Inflammatory macrophage (primary cell): ENCODE data around the gene MYO16.
A peak's percentile ranks its signal among the peaks of the same experiment; 100 is the strongest.
"Not testable (repeated sequence)": the region's sequence is repeated elsewhere in the genome, so short reads cannot be mapped to it uniquely, and the experiment has no call there.

Source experiments
- DNase-seq, 2 donors: peaks; one replicate each; pipeline ENCODE4 v3.0.0-alpha.2; 2020 to 2022

Gene MYO16

DNA sequence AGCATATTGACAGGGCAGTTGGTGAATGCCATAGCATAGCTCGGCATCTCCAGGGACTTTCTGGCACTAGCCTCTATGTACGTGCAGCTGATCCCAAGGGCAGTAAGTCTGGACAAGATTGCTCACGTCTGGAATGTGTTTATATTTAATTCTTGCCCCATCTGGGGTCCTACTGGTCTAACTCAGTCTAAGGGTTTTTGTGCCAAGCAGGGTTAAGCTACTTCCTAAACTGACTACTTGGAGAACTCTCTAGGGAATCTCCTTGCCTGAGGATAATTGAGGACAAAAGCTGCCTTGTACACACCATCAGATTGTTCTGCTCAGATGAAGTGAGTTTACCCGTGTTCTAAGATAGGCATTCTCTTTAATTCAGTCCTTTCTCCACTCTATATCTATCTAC, 358.1 kb downstream of the MYO16 start:
- no peak for DNase-seq

DNA sequence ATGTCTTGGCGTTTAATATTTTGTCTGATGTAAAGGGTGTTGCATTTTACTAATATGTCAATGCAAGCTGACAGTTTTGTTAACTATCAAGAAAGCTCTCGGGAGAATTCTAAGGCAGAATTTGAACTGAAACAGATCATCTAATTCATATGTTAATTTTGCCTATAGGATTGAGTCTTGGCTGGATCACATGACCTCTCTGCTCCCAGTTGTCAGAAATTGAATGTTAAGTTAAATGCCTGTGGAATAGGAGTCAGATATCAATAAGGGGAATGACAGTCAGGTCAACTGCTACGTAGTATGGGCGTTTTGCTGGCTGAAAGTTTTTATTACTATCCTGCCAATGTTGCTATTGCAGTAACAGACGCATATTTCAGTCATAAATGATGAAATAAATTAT, 358.5 kb downstream of the MYO16 start:
- DNase-seq, result no peak

DNA sequence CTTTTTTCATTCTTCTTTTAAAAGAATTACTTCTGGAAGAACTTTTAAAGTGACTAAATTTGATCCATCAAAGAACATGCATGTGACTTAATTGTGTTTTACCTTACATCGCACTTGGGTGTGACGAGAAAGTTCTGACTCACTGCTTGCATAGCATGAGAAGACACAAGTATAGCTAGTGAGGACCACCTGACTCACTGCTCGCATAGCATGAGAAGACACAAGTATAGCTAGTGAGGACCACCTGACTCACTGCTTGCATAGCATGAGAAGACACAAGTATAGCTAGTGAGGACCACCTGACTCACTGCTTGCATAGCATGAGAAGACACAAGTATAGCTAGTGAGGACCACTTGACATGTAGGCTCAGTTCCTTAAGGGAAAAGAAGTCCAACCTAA, 362.0 kb downstream of the MYO16 start:
- DNase-seq, result not testable (repeated sequence)

GRCh38 chr13:108993346-108993745, 363.9 kb downstream of the MYO16 start:
- peak in 1 of 2 donors; percentile 4 for DNase-seq

DNA sequence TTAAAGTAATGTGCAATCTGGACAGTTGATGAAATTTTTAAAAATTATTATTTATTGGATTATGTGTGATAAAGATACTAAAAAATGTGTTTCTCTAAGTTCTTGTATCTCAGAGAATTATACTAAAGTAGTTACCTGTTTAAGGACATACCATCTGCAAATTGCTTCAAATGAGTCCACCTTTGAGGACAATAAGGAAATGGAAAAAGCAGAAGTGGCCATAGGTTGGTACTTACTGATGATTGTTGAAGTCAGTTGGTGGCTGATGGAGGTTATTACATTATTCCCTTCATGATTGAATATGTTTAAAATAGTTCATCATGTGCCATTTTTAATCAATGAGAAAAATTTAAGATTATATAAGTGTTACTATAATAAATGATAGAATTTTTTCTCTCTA, 367.0 kb downstream of the MYO16 start:
- no peak for DNase-seq

DNA sequence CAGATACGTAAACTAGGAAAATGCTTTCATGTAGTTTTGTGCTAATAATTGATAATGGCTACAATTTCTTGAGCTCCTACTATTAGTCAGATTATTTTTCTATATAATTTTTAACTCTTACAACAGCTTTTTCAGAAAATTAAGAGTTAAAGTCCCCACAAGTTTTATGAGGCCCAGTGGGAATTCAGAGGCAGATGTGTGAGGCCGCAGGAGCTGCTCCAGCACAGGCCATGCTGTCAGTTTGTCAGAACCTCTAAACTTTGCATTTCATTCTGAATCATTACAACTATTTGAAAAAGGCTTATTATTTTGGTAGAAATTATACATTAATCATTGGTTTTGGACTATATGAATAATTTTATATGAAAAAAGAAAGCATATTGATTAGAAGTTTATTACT, 370.8 kb downstream of the MYO16 start:
- DNase-seq, result no peak

GRCh38 chr13:109002934-109003333, 373.5 kb downstream of the MYO16 start:
- no peak for DNase-seq

- DNase-seq, result no peak
These were observed 378.5 kb downstream of the MYO16 start for GRCh38 chr13:109007946-109008345.

DNA sequence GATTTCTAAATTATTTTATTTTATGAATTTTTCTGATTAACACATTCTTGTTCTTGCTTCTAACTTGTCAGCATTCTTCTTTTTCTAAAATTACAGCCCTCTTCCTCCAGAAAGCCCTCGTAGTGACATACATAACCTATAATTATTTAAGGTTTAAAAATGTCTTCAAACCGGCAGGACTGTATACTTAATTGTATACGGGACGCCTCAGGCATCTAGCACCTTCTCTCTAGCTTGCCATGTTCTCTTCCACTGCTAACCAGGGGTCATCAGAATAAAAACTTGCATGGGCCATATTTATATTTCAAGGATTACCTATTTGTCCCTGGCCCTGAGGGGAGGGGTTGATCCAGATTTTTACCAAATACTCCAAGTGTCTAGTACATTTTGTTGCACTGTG, 380.3 kb downstream of the MYO16 start:
- DNase-seq, result no peak

DNA sequence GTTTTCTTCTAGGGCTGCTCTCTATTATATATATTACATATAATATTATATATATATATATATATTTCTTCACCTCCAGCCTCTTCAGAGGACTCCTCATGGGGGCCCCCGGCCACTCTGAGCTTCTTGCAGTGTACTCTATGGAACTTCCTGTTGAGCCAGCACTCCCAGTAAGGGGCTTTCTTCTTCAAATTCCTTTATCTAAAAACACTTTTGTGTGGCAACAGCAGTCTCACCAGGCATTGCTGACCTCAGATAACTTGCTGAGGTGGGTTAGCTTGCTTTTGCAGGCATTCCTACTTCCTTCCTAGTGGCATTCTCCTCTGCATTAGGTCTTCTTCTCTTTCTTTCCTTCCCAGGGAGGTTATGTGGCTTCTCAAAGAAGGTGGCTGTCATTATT, 381.5 kb downstream of the MYO16 start:
- DNase-seq, result no peak

- no peak for DNase-seq
These were observed 382.7 kb downstream of the MYO16 start for GRCh38 chr13:109012115-109012514.

- no peak for DNase-seq
These were observed 392.1 kb downstream of the MYO16 start for GRCh38 chr13:109021558-109021957.

GRCh38 chr13:109024611-109025010, 395.2 kb downstream of the MYO16 start:
- DNase-seq, result no peak

DNA sequence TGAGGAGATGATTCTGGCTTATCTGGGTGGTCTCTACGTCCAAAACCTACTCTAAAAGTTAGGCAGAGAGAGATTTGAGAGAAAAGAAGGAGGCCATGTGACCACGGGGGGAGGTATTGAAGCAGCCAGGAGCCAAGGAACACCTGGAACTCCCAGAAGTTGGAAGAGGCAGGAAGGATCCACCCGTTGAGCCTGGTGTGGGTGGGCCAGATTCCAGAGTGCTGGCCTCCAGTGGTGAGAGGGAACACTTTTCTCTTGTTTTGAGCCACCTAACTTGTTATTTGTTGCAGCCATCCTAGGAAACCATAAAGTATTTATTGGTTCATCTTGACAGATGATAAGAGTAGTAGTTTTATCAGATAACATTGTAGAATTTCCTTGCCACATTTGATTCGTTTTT, 396.9 kb downstream of the MYO16 start:
- DNase-seq, result no peak

GRCh38 chr13:109028624-109029023, 399.2 kb downstream of the MYO16 start:
- no peak for DNase-seq

GRCh38 chr13:109033090-109033489, 403.7 kb downstream of the MYO16 start:
- no peak for DNase-seq

GRCh38 chr13:109036078-109036780, 406.8 kb downstream of the MYO16 start:
- DNase-seq, result no peak

- DNase-seq, result no peak
These were observed 414.2 kb downstream of the MYO16 start for GRCh38 chr13:109043636-109044035.

DNA sequence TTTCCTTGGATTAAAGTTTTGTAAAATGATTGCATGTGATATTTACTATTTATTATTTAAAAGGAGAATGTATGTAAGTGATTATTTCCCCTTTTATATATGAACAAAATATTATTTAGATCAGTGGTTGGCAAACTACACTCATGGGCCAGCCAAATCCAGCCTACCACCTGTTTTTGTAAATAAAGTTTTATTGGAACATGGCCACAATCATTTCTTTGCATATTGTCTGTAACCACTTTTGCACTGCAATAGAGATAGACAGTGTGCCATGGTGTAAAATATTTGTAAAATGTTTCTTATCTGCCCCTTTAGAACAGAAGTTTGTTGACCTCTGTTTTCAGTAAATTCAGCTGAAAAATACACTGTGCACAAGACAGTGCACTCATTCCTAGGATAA, 426.4 kb downstream of the MYO16 start:
- no peak for DNase-seq

- no peak for DNase-seq
These were observed 428.7 kb downstream of the MYO16 start for GRCh38 chr13:109058087-109058486.

DNA sequence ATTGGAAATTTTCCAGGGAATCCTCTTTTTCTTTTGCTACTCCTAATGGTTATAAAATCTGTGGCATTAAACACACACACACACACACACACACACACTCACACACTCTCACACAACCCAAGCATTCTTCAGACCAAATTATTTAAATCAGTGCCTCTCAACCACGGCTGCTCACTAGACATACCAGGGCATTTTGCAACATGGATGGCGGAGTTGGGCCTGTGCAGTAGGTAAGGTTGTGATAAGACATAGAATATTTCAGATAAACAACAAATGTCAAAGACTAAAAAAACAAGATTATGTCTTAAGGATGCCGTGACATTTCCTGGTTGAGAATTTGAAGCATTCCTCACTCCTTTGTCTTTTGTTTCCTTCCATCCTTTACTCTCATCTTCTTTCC, 443.1 kb downstream of the MYO16 start:
- DNase-seq, result no peak

DNA sequence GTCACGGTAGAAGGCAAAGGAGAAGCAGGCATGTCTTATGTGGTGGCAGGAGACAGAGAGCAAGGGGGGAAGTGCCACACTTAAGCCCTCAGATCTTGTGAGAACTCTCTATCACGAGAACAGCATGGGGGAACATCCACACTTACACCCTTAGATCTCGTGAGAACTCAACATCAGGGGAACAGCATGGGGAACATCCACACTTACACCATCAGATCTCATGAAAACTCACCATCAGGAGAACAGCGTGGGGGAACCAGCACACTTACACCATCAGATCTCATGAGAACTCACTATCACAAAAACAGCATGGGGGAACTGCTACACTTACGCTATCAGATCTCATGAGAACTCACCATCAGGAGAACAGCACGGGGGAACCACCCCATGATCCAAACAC, 445.0 kb downstream of the MYO16 start:
- DNase-seq, result no peak

DNA sequence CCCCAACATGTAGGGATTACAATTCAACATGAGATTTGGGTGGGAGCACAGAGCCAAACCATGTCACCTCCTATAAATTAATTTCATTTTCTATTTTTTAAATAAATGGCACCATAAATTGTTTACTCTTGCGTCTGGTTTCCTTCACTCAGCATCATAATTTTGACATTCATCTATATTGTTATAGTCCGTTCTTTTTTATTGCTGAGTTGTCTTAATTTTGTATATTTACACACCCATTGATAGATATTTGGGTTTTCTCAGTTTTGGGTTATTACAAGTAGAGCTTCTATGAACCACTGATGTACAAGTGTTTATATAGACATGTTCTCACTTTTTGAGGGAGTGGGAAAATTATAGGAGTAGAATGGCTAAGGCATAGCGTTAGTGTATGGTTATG, 445.4 kb downstream of the MYO16 start:
- no peak for DNase-seq

GRCh38 chr13:109087916-109088623, 458.7 kb downstream of the MYO16 start:
- DNase-seq, result no peak

GRCh38 chr13:109088624-109088917, 459.2 kb downstream of the MYO16 start:
- no peak for DNase-seq
